ENCODE data around the gene CRLF1. TPM values are rescaled to one million over a fixed set of nuclear protein-coding genes. Genes with fewer than 3 reads are reported as not detected.

CRLF1 gene
- polyA plus RNA-seq, 2 of the 4 experiments (the other 2 are of a cell fraction) = 0.37 to 2.5 TPM

DNA sequence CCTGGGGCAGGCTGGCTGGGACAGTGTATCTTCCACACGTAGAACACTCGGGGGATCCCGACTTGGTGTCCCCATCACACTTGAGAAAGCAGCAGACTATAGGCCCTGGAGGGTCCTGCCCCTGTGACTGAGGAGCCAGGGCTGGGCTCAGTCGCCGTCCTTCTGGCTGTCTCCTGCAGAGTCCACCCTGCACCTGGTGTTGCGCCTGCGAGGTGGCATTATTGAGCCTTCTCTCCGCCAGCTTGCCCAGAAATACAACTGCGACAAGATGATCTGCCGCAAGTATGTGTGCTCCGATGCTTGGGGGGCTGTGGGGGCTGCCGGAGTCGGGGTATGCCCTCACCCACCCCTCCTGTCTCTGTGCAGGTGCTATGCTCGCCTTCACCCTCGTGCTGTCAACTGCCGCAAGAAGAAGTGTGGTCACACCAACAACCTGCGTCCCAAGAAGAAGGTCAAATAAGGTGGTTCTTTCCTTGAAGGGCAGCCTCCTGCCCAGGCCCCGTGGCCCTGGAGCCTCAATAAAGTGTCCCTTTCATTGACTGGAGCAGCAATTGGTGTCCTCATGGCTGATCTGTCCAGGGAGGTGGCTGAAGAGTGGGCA, 31.8 kb downstream of the CRLF1 start:
- Histone ChIP-seq H3K4me1 (peaks cover 19% of the 10 kb centered on the region), H3K27ac (no peak overlapping the region), H3K4me3 (no peak overlapping the region), H3K9me3 (no peaks in the 10 kb centered on the region), H3K4me2 (no peak overlapping the region)
- DNase-seq (ENCODE audit: low read depth in 1 of 2, low spot score in 1 of 2) (no peak), FAIRE-seq (no peak), ATAC-seq (no peak)
- ChIA-PET CTCF (interaction anchor here (1.2 kb wide), 1 partner anchor 11 kb away, joined by 4 read pairs; no protein-coding TSS in a partner anchor), POLR2A (no interaction called here)
- TF ChIP-seq ZNF302 (CRISPR knock-in tag; IDR thresholded peaks at IDR 0.05) = no peak
- TF ChIP-seq HDAC2 (IDR thresholded peaks at IDR 0.05) = no peak
- TF ChIP-seq, protein P1, sequence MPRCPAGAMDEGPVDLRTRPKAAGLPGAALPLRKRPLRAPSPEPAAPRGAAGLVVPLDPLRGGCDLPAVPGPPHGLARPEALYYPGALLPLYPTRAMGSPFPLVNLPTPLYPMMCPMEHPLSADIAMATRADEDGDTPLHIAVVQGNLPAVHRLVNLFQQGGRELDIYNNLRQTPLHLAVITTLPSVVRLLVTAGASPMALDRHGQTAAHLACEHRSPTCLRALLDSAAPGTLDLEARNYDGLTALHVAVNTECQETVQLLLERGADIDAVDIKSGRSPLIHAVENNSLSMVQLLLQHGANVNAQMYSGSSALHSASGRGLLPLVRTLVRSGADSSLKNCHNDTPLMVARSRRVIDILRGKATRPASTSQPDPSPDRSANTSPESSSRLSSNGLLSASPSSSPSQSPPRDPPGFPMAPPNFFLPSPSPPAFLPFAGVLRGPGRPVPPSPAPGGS (IDR thresholded peaks at IDR 0.05) = no peak
- TF ChIP-seq FOSL2 (IDR thresholded peaks at IDR 0.05) = no peak
- no peak for TF ChIP-seq FOSL2 (CRISPR knock-in tag; IDR thresholded peaks at IDR 0.05)
- TF ChIP-seq CBX2 (IDR thresholded peaks at IDR 0.05; ENCODE audit: borderline replicate concordance, low read depth) = no peak
- TF ChIP-seq CEBPB (IDR thresholded peaks at IDR 0.05) = no peak
- no peak for TF ChIP-seq JUN (IDR thresholded peaks at IDR 0.05)
- no peak for TF ChIP-seq PHF8 (IDR thresholded peaks at IDR 0.05; ENCODE audit: borderline replicate concordance, low read depth)
- no peak for TF ChIP-seq SREBF2 (IDR thresholded peaks at IDR 0.05)
- TF ChIP-seq RARB (CRISPR knock-in tag; IDR thresholded peaks at IDR 0.05) = no peak
- no peak for TF ChIP-seq NR3C1 (IDR thresholded peaks at IDR 0.05)
- TF ChIP-seq GATA3 (IDR thresholded peaks at IDR 0.05; ENCODE audit: borderline replicate concordance) = no peak
- TF ChIP-seq RCOR1 (IDR thresholded peaks at IDR 0.05; ENCODE audit: low read depth, low read length) = no peak
- TF ChIP-seq, protein P2, sequence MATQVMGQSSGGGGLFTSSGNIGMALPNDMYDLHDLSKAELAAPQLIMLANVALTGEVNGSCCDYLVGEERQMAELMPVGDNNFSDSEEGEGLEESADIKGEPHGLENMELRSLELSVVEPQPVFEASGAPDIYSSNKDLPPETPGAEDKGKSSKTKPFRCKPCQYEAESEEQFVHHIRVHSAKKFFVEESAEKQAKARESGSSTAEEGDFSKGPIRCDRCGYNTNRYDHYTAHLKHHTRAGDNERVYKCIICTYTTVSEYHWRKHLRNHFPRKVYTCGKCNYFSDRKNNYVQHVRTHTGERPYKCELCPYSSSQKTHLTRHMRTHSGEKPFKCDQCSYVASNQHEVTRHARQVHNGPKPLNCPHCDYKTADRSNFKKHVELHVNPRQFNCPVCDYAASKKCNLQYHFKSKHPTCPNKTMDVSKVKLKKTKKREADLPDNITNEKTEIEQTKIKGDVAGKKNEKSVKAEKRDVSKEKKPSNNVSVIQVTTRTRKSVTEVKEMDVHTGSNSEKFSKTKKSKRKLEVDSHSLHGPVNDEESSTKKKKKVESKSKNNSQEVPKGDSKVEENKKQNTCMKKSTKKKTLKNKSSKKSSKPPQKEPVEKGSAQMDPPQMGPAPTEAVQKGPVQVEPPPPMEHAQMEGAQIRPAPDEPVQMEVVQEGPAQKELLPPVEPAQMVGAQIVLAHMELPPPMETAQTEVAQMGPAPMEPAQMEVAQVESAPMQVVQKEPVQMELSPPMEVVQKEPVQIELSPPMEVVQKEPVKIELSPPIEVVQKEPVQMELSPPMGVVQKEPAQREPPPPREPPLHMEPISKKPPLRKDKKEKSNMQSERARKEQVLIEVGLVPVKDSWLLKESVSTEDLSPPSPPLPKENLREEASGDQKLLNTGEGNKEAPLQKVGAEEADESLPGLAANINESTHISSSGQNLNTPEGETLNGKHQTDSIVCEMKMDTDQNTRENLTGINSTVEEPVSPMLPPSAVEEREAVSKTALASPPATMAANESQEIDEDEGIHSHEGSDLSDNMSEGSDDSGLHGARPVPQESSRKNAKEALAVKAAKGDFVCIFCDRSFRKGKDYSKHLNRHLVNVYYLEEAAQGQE (IDR thresholded peaks at IDR 0.05) = no peak
- no peak for TF ChIP-seq NPAS2 (CRISPR knock-in tag; IDR thresholded peaks at IDR 0.05; ENCODE audit: borderline replicate concordance)
- TF ChIP-seq, protein P3, sequence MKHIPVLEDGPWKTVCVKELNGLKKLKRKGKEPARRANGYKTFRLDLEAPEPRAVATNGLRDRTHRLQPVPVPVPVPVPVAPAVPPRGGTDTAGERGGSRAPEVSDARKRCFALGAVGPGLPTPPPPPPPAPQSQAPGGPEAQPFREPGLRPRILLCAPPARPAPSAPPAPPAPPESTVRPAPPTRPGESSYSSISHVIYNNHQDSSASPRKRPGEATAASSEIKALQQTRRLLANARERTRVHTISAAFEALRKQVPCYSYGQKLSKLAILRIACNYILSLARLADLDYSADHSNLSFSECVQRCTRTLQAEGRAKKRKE (CRISPR knock-in tag; IDR thresholded peaks at IDR 0.05; ENCODE audit: low read depth) = no peak
- whole genome bisulfite sequencing (ENCODE audit: missing lambda C conversion rate) = 95% methylated on average over 18 of the region's 18 CpGs

DNA sequence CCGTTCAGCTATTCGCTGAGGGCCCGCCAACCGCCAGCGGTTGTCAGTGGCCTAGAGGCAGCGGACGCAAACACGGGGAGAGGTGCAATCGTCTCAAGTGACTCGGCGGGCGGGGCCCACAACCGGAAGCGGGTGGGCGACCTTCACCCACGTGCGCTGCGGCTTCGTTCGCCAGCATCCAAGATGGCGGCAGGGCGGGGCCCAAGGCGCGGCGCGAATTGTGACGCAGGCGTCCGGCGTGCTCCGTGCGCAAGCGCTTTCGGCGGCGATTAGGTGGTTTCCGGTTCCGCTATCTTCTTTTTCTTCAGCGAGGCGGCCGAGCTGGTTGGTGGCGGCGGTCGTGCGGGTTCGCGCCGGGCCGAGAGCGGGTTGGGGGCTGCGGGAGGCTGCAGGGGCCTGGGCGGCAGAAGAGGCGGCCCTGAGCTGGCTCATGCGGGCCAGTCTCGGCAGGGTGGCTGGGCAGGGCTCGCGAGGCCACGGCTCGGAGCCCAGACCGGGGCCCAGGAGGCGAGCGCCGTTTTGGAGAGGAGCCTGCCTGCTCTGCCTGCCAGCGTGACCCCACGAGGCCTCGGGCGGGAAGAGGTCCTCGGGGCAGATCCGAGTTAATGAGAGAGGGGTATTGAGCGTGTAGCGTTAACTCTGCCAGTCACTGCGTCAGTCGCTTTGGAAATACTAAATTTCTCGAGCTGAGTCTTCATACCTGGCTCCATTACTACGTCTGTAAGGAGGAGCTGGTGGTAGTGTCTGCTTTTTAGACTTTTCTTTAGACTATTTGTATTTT, 34.8 kb downstream of the CRLF1 start, which contains the start of gene UBA52:
Gene UBA52 (plus strand): TSS at position 294 of the 781 bp plus-strand sequence. CDS start 1,444 bp downstream, outside the sequence.
- DNase-seq (ENCODE audit: low read depth in 1 of 2, low spot score in 1 of 2) (peak; percentile 69 to 97), FAIRE-seq (no peak), ATAC-seq (peak; percentile 96 to 98)
- Histone ChIP-seq H3K4me1 (peaks cover 19% of the 10 kb centered on the region), H3K4me2 (peak within 1 kb of the TSS; percentile 99), H3K27ac (peak within 1 kb of the TSS; percentile 86 to 95), H3K9me3 (no peaks in the 10 kb centered on the region), H3K4me3 (peak within 1 kb of the TSS; percentile 87)
- WGBS (ENCODE audit: missing lambda C conversion rate) = 0% methylated on average over 30 of the region's 75 CpGs
- CTCF ChIA-PET = interaction anchor here (0.6 to 1.6 kb wide), 8 partner anchors 10 to 279 kb away, joined by 3 to 7 read pairs (median 4); no protein-coding TSS in a partner anchor
- POLR2A ChIA-PET = interaction anchor here (0.5 to 2.8 kb wide), 8 partner anchors 8 to 292 kb away, joined by 3 to 31 read pairs (median 5); partner anchors contain the start of genes KXD1 and REX1BD
- peak in 1 of 2 experiments; percentile 93; a peak in 4 of 5 replicates for TF ChIP-seq JUN (IDR thresholded peaks at IDR 0.05)
- TF ChIP-seq, protein P4, sequence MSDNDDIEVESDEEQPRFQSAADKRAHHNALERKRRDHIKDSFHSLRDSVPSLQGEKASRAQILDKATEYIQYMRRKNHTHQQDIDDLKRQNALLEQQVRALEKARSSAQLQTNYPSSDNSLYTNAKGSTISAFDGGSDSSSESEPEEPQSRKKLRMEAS (IDR thresholded peaks at IDR 0.05) = peak; percentile 99
- no peak for TF ChIP-seq POLR2AphosphoS2 (conservative IDR thresholded peaks at IDR 0.05; ENCODE audit: low read length)
- no peak for TF ChIP-seq ZNF302 (CRISPR knock-in tag; IDR thresholded peaks at IDR 0.05)
- TF ChIP-seq, protein P5, sequence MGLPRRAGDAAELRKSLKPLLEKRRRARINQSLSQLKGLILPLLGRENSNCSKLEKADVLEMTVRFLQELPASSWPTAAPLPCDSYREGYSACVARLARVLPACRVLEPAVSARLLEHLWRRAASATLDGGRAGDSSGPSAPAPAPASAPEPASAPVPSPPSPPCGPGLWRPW (IDR thresholded peaks at IDR 0.05) = no peak
- TF ChIP-seq RCOR1 (IDR thresholded peaks at IDR 0.05; ENCODE audit: low read depth, low read length) = no peak
- no peak for TF ChIP-seq CHD2 (IDR thresholded peaks at IDR 0.05; ENCODE audit: low read length, partially characterized antibody)
- TF ChIP-seq, protein P6, sequence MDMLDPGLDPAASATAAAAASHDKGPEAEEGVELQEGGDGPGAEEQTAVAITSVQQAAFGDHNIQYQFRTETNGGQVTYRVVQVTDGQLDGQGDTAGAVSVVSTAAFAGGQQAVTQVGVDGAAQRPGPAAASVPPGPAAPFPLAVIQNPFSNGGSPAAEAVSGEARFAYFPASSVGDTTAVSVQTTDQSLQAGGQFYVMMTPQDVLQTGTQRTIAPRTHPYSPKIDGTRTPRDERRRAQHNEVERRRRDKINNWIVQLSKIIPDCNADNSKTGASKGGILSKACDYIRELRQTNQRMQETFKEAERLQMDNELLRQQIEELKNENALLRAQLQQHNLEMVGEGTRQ (IDR thresholded peaks at IDR 0.05) = peak; percentile 88
- TF ChIP-seq HOXA7 (CRISPR knock-in tag; IDR thresholded peaks at IDR 0.05) = no peak
- no peak for TF ChIP-seq FOSL2 (IDR thresholded peaks at IDR 0.05)
- TF ChIP-seq FOSL2 (CRISPR knock-in tag; IDR thresholded peaks at IDR 0.05) = no peak
- no peak for TF ChIP-seq EHF (CRISPR knock-in tag; IDR thresholded peaks at IDR 0.05)
- no peak for TF ChIP-seq HOXB5 (CRISPR knock-in tag; IDR thresholded peaks at IDR 0.05)
- TF ChIP-seq KDM1A (IDR thresholded peaks at IDR 0.05; ENCODE audit: low read depth) = no peak
- TF ChIP-seq, protein P7, sequence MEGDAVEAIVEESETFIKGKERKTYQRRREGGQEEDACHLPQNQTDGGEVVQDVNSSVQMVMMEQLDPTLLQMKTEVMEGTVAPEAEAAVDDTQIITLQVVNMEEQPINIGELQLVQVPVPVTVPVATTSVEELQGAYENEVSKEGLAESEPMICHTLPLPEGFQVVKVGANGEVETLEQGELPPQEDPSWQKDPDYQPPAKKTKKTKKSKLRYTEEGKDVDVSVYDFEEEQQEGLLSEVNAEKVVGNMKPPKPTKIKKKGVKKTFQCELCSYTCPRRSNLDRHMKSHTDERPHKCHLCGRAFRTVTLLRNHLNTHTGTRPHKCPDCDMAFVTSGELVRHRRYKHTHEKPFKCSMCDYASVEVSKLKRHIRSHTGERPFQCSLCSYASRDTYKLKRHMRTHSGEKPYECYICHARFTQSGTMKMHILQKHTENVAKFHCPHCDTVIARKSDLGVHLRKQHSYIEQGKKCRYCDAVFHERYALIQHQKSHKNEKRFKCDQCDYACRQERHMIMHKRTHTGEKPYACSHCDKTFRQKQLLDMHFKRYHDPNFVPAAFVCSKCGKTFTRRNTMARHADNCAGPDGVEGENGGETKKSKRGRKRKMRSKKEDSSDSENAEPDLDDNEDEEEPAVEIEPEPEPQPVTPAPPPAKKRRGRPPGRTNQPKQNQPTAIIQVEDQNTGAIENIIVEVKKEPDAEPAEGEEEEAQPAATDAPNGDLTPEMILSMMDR (IDR thresholded peaks at IDR 0.05) = no peak
